Measurements from ENCODE around the gene TCOF1. TPM values are rescaled to one million over a fixed set of nuclear protein-coding genes. Genes with fewer than 3 reads are reported as not detected.

TCOF1 gene
- total and polyA plus RNA-seq, 2 experiments from 2014 or later = 86.8 to 165 TPM

- TF ChIP-seq POLR2AphosphoS5 (IDR thresholded peaks at IDR 0.05; ENCODE audit: low read depth) (no peak), EZH2phosphoT487 (IDR thresholded peaks at IDR 0.05; ENCODE audit: unreplicated experiment) (no peak)
Observed at GRCh38 chr5:150325426-150325825, 32.1 kb upstream of the TCOF1 start (continued).

- Histone ChIP-seq H3K4me3 (no peak overlapping the region), H3K4me1 (ENCODE audit: insufficient read depth) (no peaks in the 10 kb centered on the region), H3K79me2 (replicated peaks; ENCODE audit: insufficient read depth) (no peaks in the 10 kb centered on the region), H4K20me1 (replicated peaks; ENCODE audit: insufficient read depth) (no peaks in the 10 kb centered on the region), H2AFZ (peak overlapping the region; percentile 80), H3K4me2 (no peak overlapping the region), H3K27ac (ENCODE audit: low read depth) (no peak overlapping the region), H3K36me3 (ENCODE audit: insufficient read depth) (no peaks in the 10 kb centered on the region), H3K9me2 (ENCODE audit: insufficient read depth) (no peaks in the 10 kb centered on the region), H3K27me3 (ENCODE audit: insufficient read depth) (no peaks in the 10 kb centered on the region), H3F3A (replicated peaks; ENCODE audit: low read depth) (no peaks in the 10 kb centered on the region)
- DNase-seq (ENCODE audit: low spot score) = no peak
- TF ChIP-seq CTCF (conservative IDR thresholded peaks at IDR 0.05; ENCODE audit: low read depth in 2 of 2) (no peak), STAT1 (IDR thresholded peaks at IDR 0.05; ENCODE audit: unreplicated experiment) (no peak), POLR2AphosphoS5 (IDR thresholded peaks at IDR 0.05; ENCODE audit: low read depth) (no peak), NANOG (IDR thresholded peaks at IDR 0.05; ENCODE audit: borderline replicate concordance) (no peak), REST (IDR thresholded peaks at IDR 0.05; ENCODE audit: unreplicated experiment) (no peak), JUNB (IDR thresholded peaks at IDR 0.05; ENCODE audit: unreplicated experiment) (no peak), EZH2 (IDR thresholded peaks at IDR 0.05; ENCODE audit: low read depth, unreplicated experiment) (no peak), ZNF331 (CRISPR knock-in tag; IDR thresholded peaks at IDR 0.05; ENCODE audit: low read depth) (no peak), ZNF462 (CRISPR knock-in tag; IDR thresholded peaks at IDR 0.05) (no peak), EZH2phosphoT487 (IDR thresholded peaks at IDR 0.05; ENCODE audit: unreplicated experiment) (no peak), ETS1 (IDR thresholded peaks at IDR 0.05) (no peak), ZNF114 (CRISPR knock-in tag; IDR thresholded peaks at IDR 0.05) (no peak), CREB1 (CRISPR knock-in tag; IDR thresholded peaks at IDR 0.05; ENCODE audit: low read depth) (no peak)
- ATAC-seq = no peak
- Mint-ChIP-seq H3K36me3 (ENCODE audit: low read depth) (no peaks in the 10 kb centered on the region), H3K4me1 (peaks cover 2% of the 10 kb centered on the region; the same call in 1 of the 3 replicates), H3K4me3 (no peak overlapping the region), H3K27me3 (ENCODE audit: insufficient read depth, low read depth, poor library complexity) (peaks cover 5% of the 10 kb centered on the region), H3K9me3 (no peaks in the 10 kb centered on the region), H3K27ac (no peak overlapping the region)
Observed at GRCh38 chr5:150326707-150327106, 30.8 kb upstream of the TCOF1 start.

Data from GM23338 (cell line).